ENCODE data around the gene GPBAR1. TPM values are rescaled to one million over a fixed set of nuclear protein-coding genes. Genes with fewer than 3 reads are reported as not detected.

The GPBAR1 gene
- total and polyA plus RNA-seq, 4 donors = 0.42 to 2.7 (median 1.8) TPM

- no peak overlapping the region for H3K4me3 ChIP-seq (ENCODE audit: low read depth in 1 of 3, low read length in 3 of 3)
- no peaks in the 10 kb centered on the region for H3K27me3 ChIP-seq (ENCODE audit: control insufficient read depth in 4 of 4, insufficient read depth in 4 of 4, low read length in 3 of 4)
- no peak overlapping the region for H3K9ac ChIP-seq (ENCODE audit: low read depth in 1 of 2, low read length in 2 of 2)
- H3K9me3 ChIP-seq (ENCODE audit: control insufficient read depth in 4 of 4, low read length in 3 of 4) = no peaks in the 10 kb centered on the region
- TF ChIP-seq HNF4G (IDR thresholded peaks at IDR 0.05) (no peak), RXRA (IDR thresholded peaks at IDR 0.05) (no peak), GABPA (IDR thresholded peaks at IDR 0.05 in 1 of 2, conservative IDR thresholded peaks at IDR 0.05 in 1 of 2) (no peak)
- peaks cover 8 to 29% (median 13%) of the 10 kb centered on the region in 4 donors for H3K36me3 ChIP-seq (ENCODE audit: control insufficient read depth in 4 of 4, insufficient read depth in 3 of 4, low read depth in 1 of 4, low read length in 3 of 4)
- H3K27ac ChIP-seq (ENCODE audit: low read depth in 1 of 2, low read length in 2 of 2) = no peak overlapping the region
- DNase-seq (ENCODE audit: low spot score) = no peak
- peaks cover 1 to 37% (median 24%) of the 10 kb centered on the region in 4 donors for H3K4me1 ChIP-seq (ENCODE audit: control insufficient read depth in 4 of 4, insufficient read depth in 4 of 4, low read length in 3 of 4)
- 94% methylated on average over 8 of the region's 8 CpGs for WGBS
Observed at GRCh38 chr2:218265626-218266025, 4.8 kb downstream of the GPBAR1 start.

DNA sequence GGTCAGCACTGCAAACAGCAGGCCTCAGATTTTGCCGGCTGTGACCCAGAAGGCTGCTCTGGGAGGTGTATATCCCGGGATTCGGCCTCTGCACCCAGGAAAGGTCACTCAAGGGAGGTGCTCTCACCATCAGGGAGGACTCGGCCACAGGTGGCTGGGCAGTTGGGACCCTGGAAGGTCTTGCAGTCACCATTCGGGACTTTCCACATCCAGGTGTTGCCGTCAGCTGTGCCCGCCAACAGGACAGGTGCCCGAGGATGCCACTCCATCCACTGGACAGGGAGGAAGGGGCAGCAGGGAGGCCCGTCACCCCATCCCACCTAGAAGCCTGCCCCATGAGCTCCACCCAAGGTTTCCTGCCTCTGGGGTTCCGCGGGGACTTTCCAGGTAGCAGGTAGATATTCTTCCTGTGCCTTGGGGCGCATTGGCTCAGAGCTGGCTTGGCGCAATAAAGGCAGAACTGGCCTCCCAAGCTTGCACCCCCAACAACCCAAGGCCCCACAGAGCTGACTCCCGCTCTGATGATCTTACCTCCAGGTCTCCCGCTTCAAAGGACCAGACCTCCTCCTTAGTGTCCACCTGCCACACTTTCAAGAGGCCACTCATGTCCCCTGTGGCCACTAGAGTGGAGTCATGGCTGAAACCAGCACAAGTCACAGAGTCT lies 5.6 kb downstream of the GPBAR1 start:
- TF ChIP-seq HNF4G (IDR thresholded peaks at IDR 0.05) (no peak), HNF4A (conservative IDR thresholded peaks at IDR 0.05) (no peak), MAX (IDR thresholded peaks at IDR 0.05) (no peak), GABPA (IDR thresholded peaks at IDR 0.05 in 1 of 2, conservative IDR thresholded peaks at IDR 0.05 in 1 of 2) (no peak), CTCF (IDR thresholded peaks at IDR 0.05; ENCODE audit: low read depth, low read length, missing input control) (no peak), FOXA2 (IDR thresholded peaks at IDR 0.05) (no peak), TAF1 (conservative IDR thresholded peaks at IDR 0.05) (no peak), SP1 (IDR thresholded peaks at IDR 0.05) (no peak), YY1 (IDR thresholded peaks at IDR 0.05) (no peak), NR2F2 (IDR thresholded peaks at IDR 0.05) (no peak), RXRA (IDR thresholded peaks at IDR 0.05) (no peak), ZBTB33 (IDR thresholded peaks at IDR 0.05) (no peak), RAD21 (IDR thresholded peaks at IDR 0.05) (no peak)
- TF ChIP-seq, protein P1, sequence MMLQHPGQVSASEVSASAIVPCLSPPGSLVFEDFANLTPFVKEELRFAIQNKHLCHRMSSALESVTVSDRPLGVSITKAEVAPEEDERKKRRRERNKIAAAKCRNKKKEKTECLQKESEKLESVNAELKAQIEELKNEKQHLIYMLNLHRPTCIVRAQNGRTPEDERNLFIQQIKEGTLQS (IDR thresholded peaks at IDR 0.05) = no peak
- TF ChIP-seq, protein P2, sequence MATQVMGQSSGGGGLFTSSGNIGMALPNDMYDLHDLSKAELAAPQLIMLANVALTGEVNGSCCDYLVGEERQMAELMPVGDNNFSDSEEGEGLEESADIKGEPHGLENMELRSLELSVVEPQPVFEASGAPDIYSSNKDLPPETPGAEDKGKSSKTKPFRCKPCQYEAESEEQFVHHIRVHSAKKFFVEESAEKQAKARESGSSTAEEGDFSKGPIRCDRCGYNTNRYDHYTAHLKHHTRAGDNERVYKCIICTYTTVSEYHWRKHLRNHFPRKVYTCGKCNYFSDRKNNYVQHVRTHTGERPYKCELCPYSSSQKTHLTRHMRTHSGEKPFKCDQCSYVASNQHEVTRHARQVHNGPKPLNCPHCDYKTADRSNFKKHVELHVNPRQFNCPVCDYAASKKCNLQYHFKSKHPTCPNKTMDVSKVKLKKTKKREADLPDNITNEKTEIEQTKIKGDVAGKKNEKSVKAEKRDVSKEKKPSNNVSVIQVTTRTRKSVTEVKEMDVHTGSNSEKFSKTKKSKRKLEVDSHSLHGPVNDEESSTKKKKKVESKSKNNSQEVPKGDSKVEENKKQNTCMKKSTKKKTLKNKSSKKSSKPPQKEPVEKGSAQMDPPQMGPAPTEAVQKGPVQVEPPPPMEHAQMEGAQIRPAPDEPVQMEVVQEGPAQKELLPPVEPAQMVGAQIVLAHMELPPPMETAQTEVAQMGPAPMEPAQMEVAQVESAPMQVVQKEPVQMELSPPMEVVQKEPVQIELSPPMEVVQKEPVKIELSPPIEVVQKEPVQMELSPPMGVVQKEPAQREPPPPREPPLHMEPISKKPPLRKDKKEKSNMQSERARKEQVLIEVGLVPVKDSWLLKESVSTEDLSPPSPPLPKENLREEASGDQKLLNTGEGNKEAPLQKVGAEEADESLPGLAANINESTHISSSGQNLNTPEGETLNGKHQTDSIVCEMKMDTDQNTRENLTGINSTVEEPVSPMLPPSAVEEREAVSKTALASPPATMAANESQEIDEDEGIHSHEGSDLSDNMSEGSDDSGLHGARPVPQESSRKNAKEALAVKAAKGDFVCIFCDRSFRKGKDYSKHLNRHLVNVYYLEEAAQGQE (IDR thresholded peaks at IDR 0.05) = no peak
- Histone ChIP-seq H3K36me3 (ENCODE audit: control insufficient read depth in 4 of 4, insufficient read depth in 3 of 4, low read depth in 1 of 4, low read length in 3 of 4) (peaks cover 8 to 29% (median 13%) of the 10 kb centered on the region in 4 donors), H3K4me1 (ENCODE audit: control insufficient read depth in 4 of 4, insufficient read depth in 4 of 4, low read length in 3 of 4) (peaks cover 4 to 45% (median 32%) of the 10 kb centered on the region in 4 donors), H3K27me3 (ENCODE audit: control insufficient read depth in 4 of 4, insufficient read depth in 4 of 4, low read length in 3 of 4) (no peaks in the 10 kb centered on the region), H3K27ac (ENCODE audit: low read depth in 1 of 2, low read length in 2 of 2) (no peak overlapping the region), H3K9me3 (ENCODE audit: control insufficient read depth in 4 of 4, low read length in 3 of 4) (no peaks in the 10 kb centered on the region), H3K4me3 (ENCODE audit: low read depth in 1 of 3, low read length in 3 of 3) (no peak overlapping the region), H3K9ac (ENCODE audit: low read depth in 1 of 2, low read length in 2 of 2) (no peak overlapping the region)
- DNase-seq (ENCODE audit: low spot score) = no peak
- 94% methylated on average over 15 of the region's 15 CpGs for WGBS

Data from liver (tissue), 9 donors.